ENCODE results near the gene DLG2. TPM values are rescaled to one million over a fixed set of nuclear protein-coding genes. Genes with fewer than 3 reads are reported as not detected.

DLG2 gene
- total RNA-seq, 2 experiments from 2014 or later, result 2.0 to 2.1 TPM

- no peaks in the 10 kb centered on the region for H3K27me3 ChIP-seq (ENCODE audit: control insufficient read depth in 1 of 2, insufficient read depth in 2 of 2, low read length in 2 of 2)
- POLR2A ChIA-PET, result no interaction called here
- H3K4me3 ChIP-seq (ENCODE audit: low read length), result no peak overlapping the region
- DNase-seq (no peak), ATAC-seq (ENCODE audit: poor library complexity) (no peak)
- no peaks in the 10 kb centered on the region for H3K36me3 Mint-ChIP-seq (ENCODE audit: low read depth)
- no peaks in the 10 kb centered on the region for H3K4me1 Mint-ChIP-seq (ENCODE audit: low read depth)
- H3K9me3 Mint-ChIP-seq, result peaks cover 9% of the 10 kb centered on the region
- no peaks in the 10 kb centered on the region for H3K27me3 Mint-ChIP-seq
- CTCF ChIA-PET, result no interaction called here
- no peaks in the 10 kb centered on the region for H3K9me3 ChIP-seq (ENCODE audit: control insufficient read depth in 1 of 2, insufficient read depth in 1 of 2, low read length in 2 of 2)
- no peak overlapping the region for H3K27ac ChIP-seq (ENCODE audit: low read depth in 1 of 2, low read length in 2 of 2)
- no peaks in the 10 kb centered on the region for H3K4me1 ChIP-seq (ENCODE audit: insufficient read depth, low read length)
- no peak overlapping the region for H3K27ac Mint-ChIP-seq
- no peak overlapping the region for H3K4me3 Mint-ChIP-seq
- no peak for TF ChIP-seq CTCF (IDR thresholded peaks at IDR 0.05)
- intact Hi-C loops (cut with DNase I, micrococcal nuclease), result no loop called here
- no peaks in the 10 kb centered on the region for H3K36me3 ChIP-seq (ENCODE audit: insufficient read depth, low read length)
Observed at GRCh38 chr11:84522331-84522730, 1104.8 kb downstream of the DLG2 start.

- no peak overlapping the region for H3K4me3 Mint-ChIP-seq
- ATAC-seq (ENCODE audit: poor library complexity) (no peak), DNase-seq (no peak)
- no peaks in the 10 kb centered on the region for H3K36me3 Mint-ChIP-seq (ENCODE audit: low read depth)
- CTCF ChIA-PET, result no interaction called here
- Histone ChIP-seq H3K36me3 (ENCODE audit: insufficient read depth, low read length) (no peaks in the 10 kb centered on the region), H3K27me3 (ENCODE audit: control insufficient read depth in 1 of 2, insufficient read depth in 2 of 2, low read length in 2 of 2) (no peaks in the 10 kb centered on the region), H3K27ac (ENCODE audit: low read depth in 1 of 2, low read length in 2 of 2) (no peak overlapping the region), H3K4me1 (ENCODE audit: insufficient read depth, low read length) (no peaks in the 10 kb centered on the region), H3K9me3 (ENCODE audit: control insufficient read depth in 1 of 2, insufficient read depth in 1 of 2, low read length in 2 of 2) (no peaks in the 10 kb centered on the region), H3K4me3 (ENCODE audit: low read length) (no peak overlapping the region)
- no peak overlapping the region for H3K27ac Mint-ChIP-seq
- intact Hi-C loops (cut with DNase I, micrococcal nuclease), result no loop called here
- peaks cover 11% of the 10 kb centered on the region for H3K9me3 Mint-ChIP-seq
- POLR2A ChIA-PET, result no interaction called here
- no peaks in the 10 kb centered on the region for H3K4me1 Mint-ChIP-seq (ENCODE audit: low read depth)
- TF ChIP-seq CTCF (IDR thresholded peaks at IDR 0.05), result no peak
- H3K27me3 Mint-ChIP-seq, result no peaks in the 10 kb centered on the region
Observed at GRCh38 chr11:84518631-84519183, 1108.4 kb downstream of the DLG2 start.

GRCh38 chr11:84514436-84514835, 1112.7 kb downstream of the DLG2 start:
- no peak overlapping the region for H3K27ac ChIP-seq (ENCODE audit: low read depth in 1 of 2, low read length in 2 of 2)
- no peaks in the 10 kb centered on the region for H3K36me3 ChIP-seq (ENCODE audit: insufficient read depth, low read length)
- ChIA-PET CTCF (no interaction called here), POLR2A (no interaction called here)
- Mint-ChIP-seq H3K4me1 (ENCODE audit: low read depth) (no peaks in the 10 kb centered on the region), H3K36me3 (ENCODE audit: low read depth) (no peaks in the 10 kb centered on the region), H3K27ac (no peak overlapping the region), H3K27me3 (no peaks in the 10 kb centered on the region), H3K9me3 (peaks cover 12% of the 10 kb centered on the region), H3K4me3 (no peak overlapping the region)
- H3K9me3 ChIP-seq (ENCODE audit: control insufficient read depth in 1 of 2, insufficient read depth in 1 of 2, low read length in 2 of 2), result peaks cover 0 to 5% of the 10 kb centered on the region in 2 experiments
- intact Hi-C loops (cut with DNase I, micrococcal nuclease), result no loop called here
- ATAC-seq (ENCODE audit: poor library complexity) (no peak), DNase-seq (no peak)
- H3K4me1 ChIP-seq (ENCODE audit: insufficient read depth, low read length), result no peaks in the 10 kb centered on the region
- no peak overlapping the region for H3K4me3 ChIP-seq (ENCODE audit: low read length)
- no peaks in the 10 kb centered on the region for H3K27me3 ChIP-seq (ENCODE audit: control insufficient read depth in 1 of 2, insufficient read depth in 2 of 2, low read length in 2 of 2)
- TF ChIP-seq CTCF (IDR thresholded peaks at IDR 0.05), result no peak
